ENCODE data around the gene YTHDF2. TPM values are rescaled to one million over a fixed set of nuclear protein-coding genes. Genes with fewer than 3 reads are reported as not detected.

YTHDF2 gene
- total and polyA plus RNA-seq, 9 of the 15 experiments (the other 6 are each of a cell fraction or from before 2014, with no cell fraction given): 41.0 to 111 (median 83.3) TPM

DNA sequence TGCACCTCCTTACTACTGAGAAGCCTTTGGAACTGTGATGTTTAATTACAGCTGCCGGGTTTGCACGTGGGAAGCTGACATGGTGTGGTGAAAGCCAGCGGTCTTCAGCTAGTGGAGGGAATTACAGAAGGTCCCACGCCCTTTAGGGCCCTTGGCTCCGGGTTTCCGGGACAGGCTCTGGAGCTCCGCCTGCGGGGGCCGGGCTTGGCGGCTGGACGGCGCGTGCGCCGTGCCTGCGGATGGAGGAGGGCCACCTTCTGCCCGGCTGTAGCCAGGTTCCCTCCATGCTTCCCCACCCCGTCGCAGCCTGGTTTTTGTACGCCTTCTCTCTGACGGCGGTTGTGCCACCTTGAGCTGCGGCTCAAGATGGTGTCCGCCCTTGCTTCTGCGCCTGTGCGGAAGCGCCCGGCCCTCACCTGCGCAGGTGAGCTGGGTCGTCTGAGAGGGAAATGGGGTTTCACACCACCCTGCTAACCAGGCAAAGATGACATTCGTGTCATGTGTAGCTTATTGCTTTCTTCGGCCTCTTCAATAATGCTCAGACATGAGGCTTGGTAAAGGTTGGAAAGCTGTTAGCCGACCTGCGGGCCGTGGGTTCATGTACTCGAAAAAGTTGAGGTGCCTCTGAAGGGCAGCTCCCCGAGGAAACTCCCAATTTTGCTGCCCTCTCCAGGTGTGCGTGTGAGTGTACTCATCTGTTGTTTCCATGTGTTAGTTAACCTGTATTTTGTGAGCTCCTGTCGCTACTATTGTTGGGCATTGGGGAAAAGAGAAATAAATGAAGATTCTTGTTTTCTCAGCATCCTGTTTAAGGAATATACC is 38.6 kb downstream of the YTHDF2 start (continued):
- TF ChIP-seq, protein P1, sequence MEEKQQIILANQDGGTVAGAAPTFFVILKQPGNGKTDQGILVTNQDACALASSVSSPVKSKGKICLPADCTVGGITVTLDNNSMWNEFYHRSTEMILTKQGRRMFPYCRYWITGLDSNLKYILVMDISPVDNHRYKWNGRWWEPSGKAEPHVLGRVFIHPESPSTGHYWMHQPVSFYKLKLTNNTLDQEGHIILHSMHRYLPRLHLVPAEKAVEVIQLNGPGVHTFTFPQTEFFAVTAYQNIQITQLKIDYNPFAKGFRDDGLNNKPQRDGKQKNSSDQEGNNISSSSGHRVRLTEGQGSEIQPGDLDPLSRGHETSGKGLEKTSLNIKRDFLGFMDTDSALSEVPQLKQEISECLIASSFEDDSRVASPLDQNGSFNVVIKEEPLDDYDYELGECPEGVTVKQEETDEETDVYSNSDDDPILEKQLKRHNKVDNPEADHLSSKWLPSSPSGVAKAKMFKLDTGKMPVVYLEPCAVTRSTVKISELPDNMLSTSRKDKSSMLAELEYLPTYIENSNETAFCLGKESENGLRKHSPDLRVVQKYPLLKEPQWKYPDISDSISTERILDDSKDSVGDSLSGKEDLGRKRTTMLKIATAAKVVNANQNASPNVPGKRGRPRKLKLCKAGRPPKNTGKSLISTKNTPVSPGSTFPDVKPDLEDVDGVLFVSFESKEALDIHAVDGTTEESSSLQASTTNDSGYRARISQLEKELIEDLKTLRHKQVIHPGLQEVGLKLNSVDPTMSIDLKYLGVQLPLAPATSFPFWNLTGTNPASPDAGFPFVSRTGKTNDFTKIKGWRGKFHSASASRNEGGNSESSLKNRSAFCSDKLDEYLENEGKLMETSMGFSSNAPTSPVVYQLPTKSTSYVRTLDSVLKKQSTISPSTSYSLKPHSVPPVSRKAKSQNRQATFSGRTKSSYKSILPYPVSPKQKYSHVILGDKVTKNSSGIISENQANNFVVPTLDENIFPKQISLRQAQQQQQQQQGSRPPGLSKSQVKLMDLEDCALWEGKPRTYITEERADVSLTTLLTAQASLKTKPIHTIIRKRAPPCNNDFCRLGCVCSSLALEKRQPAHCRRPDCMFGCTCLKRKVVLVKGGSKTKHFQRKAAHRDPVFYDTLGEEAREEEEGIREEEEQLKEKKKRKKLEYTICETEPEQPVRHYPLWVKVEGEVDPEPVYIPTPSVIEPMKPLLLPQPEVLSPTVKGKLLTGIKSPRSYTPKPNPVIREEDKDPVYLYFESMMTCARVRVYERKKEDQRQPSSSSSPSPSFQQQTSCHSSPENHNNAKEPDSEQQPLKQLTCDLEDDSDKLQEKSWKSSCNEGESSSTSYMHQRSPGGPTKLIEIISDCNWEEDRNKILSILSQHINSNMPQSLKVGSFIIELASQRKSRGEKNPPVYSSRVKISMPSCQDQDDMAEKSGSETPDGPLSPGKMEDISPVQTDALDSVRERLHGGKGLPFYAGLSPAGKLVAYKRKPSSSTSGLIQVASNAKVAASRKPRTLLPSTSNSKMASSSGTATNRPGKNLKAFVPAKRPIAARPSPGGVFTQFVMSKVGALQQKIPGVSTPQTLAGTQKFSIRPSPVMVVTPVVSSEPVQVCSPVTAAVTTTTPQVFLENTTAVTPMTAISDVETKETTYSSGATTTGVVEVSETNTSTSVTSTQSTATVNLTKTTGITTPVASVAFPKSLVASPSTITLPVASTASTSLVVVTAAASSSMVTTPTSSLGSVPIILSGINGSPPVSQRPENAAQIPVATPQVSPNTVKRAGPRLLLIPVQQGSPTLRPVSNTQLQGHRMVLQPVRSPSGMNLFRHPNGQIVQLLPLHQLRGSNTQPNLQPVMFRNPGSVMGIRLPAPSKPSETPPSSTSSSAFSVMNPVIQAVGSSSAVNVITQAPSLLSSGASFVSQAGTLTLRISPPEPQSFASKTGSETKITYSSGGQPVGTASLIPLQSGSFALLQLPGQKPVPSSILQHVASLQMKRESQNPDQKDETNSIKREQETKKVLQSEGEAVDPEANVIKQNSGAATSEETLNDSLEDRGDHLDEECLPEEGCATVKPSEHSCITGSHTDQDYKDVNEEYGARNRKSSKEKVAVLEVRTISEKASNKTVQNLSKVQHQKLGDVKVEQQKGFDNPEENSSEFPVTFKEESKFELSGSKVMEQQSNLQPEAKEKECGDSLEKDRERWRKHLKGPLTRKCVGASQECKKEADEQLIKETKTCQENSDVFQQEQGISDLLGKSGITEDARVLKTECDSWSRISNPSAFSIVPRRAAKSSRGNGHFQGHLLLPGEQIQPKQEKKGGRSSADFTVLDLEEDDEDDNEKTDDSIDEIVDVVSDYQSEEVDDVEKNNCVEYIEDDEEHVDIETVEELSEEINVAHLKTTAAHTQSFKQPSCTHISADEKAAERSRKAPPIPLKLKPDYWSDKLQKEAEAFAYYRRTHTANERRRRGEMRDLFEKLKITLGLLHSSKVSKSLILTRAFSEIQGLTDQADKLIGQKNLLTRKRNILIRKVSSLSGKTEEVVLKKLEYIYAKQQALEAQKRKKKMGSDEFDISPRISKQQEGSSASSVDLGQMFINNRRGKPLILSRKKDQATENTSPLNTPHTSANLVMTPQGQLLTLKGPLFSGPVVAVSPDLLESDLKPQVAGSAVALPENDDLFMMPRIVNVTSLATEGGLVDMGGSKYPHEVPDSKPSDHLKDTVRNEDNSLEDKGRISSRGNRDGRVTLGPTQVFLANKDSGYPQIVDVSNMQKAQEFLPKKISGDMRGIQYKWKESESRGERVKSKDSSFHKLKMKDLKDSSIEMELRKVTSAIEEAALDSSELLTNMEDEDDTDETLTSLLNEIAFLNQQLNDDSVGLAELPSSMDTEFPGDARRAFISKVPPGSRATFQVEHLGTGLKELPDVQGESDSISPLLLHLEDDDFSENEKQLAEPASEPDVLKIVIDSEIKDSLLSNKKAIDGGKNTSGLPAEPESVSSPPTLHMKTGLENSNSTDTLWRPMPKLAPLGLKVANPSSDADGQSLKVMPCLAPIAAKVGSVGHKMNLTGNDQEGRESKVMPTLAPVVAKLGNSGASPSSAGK (IDR thresholded peaks at IDR 0.05): no peak
- TF ChIP-seq, protein P2, sequence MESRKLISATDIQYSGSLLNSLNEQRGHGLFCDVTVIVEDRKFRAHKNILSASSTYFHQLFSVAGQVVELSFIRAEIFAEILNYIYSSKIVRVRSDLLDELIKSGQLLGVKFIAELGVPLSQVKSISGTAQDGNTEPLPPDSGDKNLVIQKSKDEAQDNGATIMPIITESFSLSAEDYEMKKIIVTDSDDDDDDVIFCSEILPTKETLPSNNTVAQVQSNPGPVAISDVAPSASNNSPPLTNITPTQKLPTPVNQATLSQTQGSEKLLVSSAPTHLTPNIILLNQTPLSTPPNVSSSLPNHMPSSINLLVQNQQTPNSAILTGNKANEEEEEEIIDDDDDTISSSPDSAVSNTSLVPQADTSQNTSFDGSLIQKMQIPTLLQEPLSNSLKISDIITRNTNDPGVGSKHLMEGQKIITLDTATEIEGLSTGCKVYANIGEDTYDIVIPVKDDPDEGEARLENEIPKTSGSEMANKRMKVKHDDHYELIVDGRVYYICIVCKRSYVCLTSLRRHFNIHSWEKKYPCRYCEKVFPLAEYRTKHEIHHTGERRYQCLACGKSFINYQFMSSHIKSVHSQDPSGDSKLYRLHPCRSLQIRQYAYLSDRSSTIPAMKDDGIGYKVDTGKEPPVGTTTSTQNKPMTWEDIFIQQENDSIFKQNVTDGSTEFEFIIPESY (CRISPR knock-in tag; IDR thresholded peaks at IDR 0.05): peak; percentile 69
- TF ChIP-seq, protein P3, sequence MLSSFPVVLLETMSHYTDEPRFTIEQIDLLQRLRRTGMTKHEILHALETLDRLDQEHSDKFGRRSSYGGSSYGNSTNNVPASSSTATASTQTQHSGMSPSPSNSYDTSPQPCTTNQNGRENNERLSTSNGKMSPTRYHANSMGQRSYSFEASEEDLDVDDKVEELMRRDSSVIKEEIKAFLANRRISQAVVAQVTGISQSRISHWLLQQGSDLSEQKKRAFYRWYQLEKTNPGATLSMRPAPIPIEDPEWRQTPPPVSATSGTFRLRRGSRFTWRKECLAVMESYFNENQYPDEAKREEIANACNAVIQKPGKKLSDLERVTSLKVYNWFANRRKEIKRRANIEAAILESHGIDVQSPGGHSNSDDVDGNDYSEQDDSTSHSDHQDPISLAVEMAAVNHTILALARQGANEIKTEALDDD (IDR thresholded peaks at IDR 0.05): no peak
- TF ChIP-seq, protein P4, sequence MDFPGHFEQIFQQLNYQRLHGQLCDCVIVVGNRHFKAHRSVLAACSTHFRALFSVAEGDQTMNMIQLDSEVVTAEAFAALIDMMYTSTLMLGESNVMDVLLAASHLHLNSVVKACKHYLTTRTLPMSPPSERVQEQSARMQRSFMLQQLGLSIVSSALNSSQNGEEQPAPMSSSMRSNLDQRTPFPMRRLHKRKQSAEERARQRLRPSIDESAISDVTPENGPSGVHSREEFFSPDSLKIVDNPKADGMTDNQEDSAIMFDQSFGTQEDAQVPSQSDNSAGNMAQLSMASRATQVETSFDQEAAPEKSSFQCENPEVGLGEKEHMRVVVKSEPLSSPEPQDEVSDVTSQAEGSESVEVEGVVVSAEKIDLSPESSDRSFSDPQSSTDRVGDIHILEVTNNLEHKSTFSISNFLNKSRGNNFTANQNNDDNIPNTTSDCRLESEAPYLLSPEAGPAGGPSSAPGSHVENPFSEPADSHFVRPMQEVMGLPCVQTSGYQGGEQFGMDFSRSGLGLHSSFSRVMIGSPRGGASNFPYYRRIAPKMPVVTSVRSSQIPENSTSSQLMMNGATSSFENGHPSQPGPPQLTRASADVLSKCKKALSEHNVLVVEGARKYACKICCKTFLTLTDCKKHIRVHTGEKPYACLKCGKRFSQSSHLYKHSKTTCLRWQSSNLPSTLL (IDR thresholded peaks at IDR 0.05): no peak
- TF ChIP-seq, protein P5, sequence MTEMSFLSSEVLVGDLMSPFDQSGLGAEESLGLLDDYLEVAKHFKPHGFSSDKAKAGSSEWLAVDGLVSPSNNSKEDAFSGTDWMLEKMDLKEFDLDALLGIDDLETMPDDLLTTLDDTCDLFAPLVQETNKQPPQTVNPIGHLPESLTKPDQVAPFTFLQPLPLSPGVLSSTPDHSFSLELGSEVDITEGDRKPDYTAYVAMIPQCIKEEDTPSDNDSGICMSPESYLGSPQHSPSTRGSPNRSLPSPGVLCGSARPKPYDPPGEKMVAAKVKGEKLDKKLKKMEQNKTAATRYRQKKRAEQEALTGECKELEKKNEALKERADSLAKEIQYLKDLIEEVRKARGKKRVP (CRISPR knock-in tag; IDR thresholded peaks at IDR 0.05): no peak
- TF ChIP-seq ZNF408 (CRISPR knock-in tag; IDR thresholded peaks at IDR 0.05; ENCODE audit: low read depth) (no peak), ZNF444 (CRISPR knock-in tag; IDR thresholded peaks at IDR 0.05) (no peak), POLR2G (IDR thresholded peaks at IDR 0.05; ENCODE audit: low read depth, low read length) (peak; percentile 70)
